EH (cell line): ENCODE data around the gene USP15.
"Not testable (repeated sequence)": the region's sequence is repeated elsewhere in the genome, so short reads cannot be mapped to it uniquely, and the experiment has no call there.

Experiments
- DNase-seq: peaks from one replicate; pipeline ENCODE4 v3.0.0-alpha.2; 2015; ENCODE audit warnings: low read depth

USP15 gene

GRCh38 chr12:62448436-62448835 lies 188.2 kb downstream of the USP15 start:
- DNase-seq, result no peak

GRCh38 chr12:62455429-62455828 lies 195.2 kb downstream of the USP15 start:
- DNase-seq, result not testable (repeated sequence)

GRCh38 chr12:62458626-62459025 lies 198.4 kb downstream of the USP15 start:
- no peak for DNase-seq

GRCh38 chr12:62459976-62460375 lies 199.8 kb downstream of the USP15 start:
- DNase-seq, result no peak

- DNase-seq, result not testable (repeated sequence)
These were observed 201.1 kb downstream of the USP15 start for GRCh38 chr12:62461171-62461837.

GRCh38 chr12:62463252-62463651 lies 203.0 kb downstream of the USP15 start:
- DNase-seq, result not testable (repeated sequence)
